Neural cell (in vitro differentiated cells): ENCODE data around the gene ZNF33B. TPM values are rescaled to one million over a fixed set of nuclear protein-coding genes. Genes with fewer than 3 reads are reported as not detected.
A peak's percentile ranks its signal among the peaks of the same experiment; 100 is the strongest.

ENCODE experiments used
- H2AFZ ChIP-seq: fragments of 200-600, 300-800 bp; sonication (generic), shearing (Covaris generic); 2 replicates; pipeline ENCODE4 v1.6.0; 2014; ENCODE audit warnings: low read depth, mild to moderate bottlenecking, antibody characterized with exemption, low read length, moderate library complexity
- H3F3A ChIP-seq: fragments of 200-600 bp; shearing (Covaris generic); 2 replicates; pipeline ENCODE4 v1.6.1; 2016; ENCODE audit warnings: mild to moderate bottlenecking, moderate library complexity, mixed read lengths, antibody characterized with exemption, low read length; ENCODE audit not compliant: insufficient read depth, poor library complexity, severe bottlenecking
- H3K27ac ChIP-seq: fragments of 200-600, 300-800 bp; sonication (generic), shearing (Covaris generic); 2 replicates; pipeline ENCODE4 v1.5.1; 2014; ENCODE audit warnings: mild to moderate bottlenecking, low read length, moderate library complexity
- H3K27me3 ChIP-seq: fragments of 300-800, 200-600 bp; sonication (generic), shearing (Covaris generic); 2 replicates; pipeline ENCODE4 v1.6.0; 2014; ENCODE audit warnings: mild to moderate bottlenecking, low read depth, low read length, moderate library complexity; ENCODE audit not compliant: insufficient read depth
- H3K36me3 ChIP-seq: fragments of 300-800, 200-600 bp; sonication (generic), shearing (Covaris generic); 2 replicates; pipeline ENCODE4 v1.5.1; 2014; ENCODE audit warnings: mild to moderate bottlenecking, antibody characterized with exemption, low read length, moderate library complexity; ENCODE audit not compliant: insufficient read depth
- H3K4me2 ChIP-seq: fragments of 300-800, 200-600 bp; sonication (generic), shearing (Covaris generic); 2 replicates; pipeline ENCODE4 v1.6.0; 2014; ENCODE audit warnings: mild to moderate bottlenecking, low read length
- H3K4me3 ChIP-seq: fragments of 300-800, 200-600 bp; sonication (generic), shearing (Covaris generic); 2 replicates; pipeline ENCODE4 v1.5.1; 2014; ENCODE audit warnings: mild to moderate bottlenecking, low read length, moderate library complexity
- H3K79me2 ChIP-seq: fragments of 200-600 bp; shearing (Covaris generic); replicated peaks from 2 replicates; pipeline ENCODE4 v1.6.0; 2014; ENCODE audit warnings: mild to moderate bottlenecking, low read length, moderate library complexity; ENCODE audit not compliant: insufficient read depth
- H3K9ac ChIP-seq: fragments of 300-800, 200-600 bp; sonication (generic), shearing (Covaris generic); 2 replicates; pipeline ENCODE4 v1.6.1; 2016; ENCODE audit warnings: mild to moderate bottlenecking, low read length, mixed read lengths
- H3K9me2 ChIP-seq: fragments of 200-600 bp; shearing (Covaris generic); 2 replicates; pipeline ENCODE4 v1.6.1; 2016; ENCODE audit warnings: mild to moderate bottlenecking, low read length, mixed read lengths; ENCODE audit not compliant: insufficient read depth
- H3K9me3 ChIP-seq: fragments of 200-600, 300-800 bp; sonication (generic), shearing (Covaris generic); 2 replicates; pipeline ENCODE4 v1.6.1; 2016; ENCODE audit warnings: mild to moderate bottlenecking, mixed run types, low read length, moderate library complexity, mixed read lengths
- H4K20me1 ChIP-seq: fragments of 200-600 bp; shearing (Covaris generic); 2 replicates; pipeline ENCODE4 v1.6.1; 2016; ENCODE audit warnings: mild to moderate bottlenecking, mixed run types; ENCODE audit not compliant: insufficient read depth
- CTCF ChIP-seq: fragments of 450-650 bp; IDR thresholded peaks from 2 replicates; pipeline ENCODE4 v1.5.1; 2014; ENCODE audit warnings: antibody characterized with exemption, mild to moderate bottlenecking, moderate library complexity; ENCODE audit not compliant: poor library complexity, severe bottlenecking
- EP300 ChIP-seq: fragments of 450-650 bp; conservative IDR thresholded peaks from 2 replicates; pipeline ENCODE4 v1.6.1; 2014; ENCODE audit warnings: antibody characterized with exemption, mild to moderate bottlenecking, moderate library complexity; ENCODE audit not compliant: poor library complexity, severe bottlenecking
- EZH2 ChIP-seq: fragments of 200-600, 300-800 bp; shearing (Covaris generic), sonication (generic); IDR thresholded peaks from 2 replicates; pipeline ENCODE4 v1.6.1; 2014; ENCODE audit warnings: antibody characterized with exemption, low read length, borderline replicate concordance, mild to moderate bottlenecking; ENCODE audit not compliant: insufficient read depth, poor library complexity, severe bottlenecking
- MXI1 ChIP-seq: fragments of 450-650 bp; conservative IDR thresholded peaks from 2 replicates; pipeline ENCODE4 v1.6.1; 2014; ENCODE audit warnings: antibody characterized with exemption, mild to moderate bottlenecking; ENCODE audit not compliant: poor library complexity, severe bottlenecking
- POLR2AphosphoS5 ChIP-seq: IDR thresholded peaks from 2 replicates; pipeline ENCODE4 v1.6.1; 2012
- RAD21 ChIP-seq: fragments of 450-650 bp; conservative IDR thresholded peaks from 2 replicates; pipeline ENCODE4 v1.6.1; 2014; ENCODE audit warnings: antibody characterized with exemption, mild to moderate bottlenecking, moderate library complexity
- REST ChIP-seq: IDR thresholded peaks from 2 replicates; pipeline ENCODE4 v1.6.1; 2012; ENCODE audit warnings: borderline replicate concordance
- SMC3 ChIP-seq: fragments of 450-650 bp; conservative IDR thresholded peaks from 2 replicates; pipeline ENCODE4 v1.6.1; 2014; ENCODE audit warnings: antibody characterized with exemption, mild to moderate bottlenecking, moderate library complexity; ENCODE audit not compliant: poor library complexity
- TAF1 ChIP-seq: IDR thresholded peaks from 2 replicates; pipeline ENCODE4 v1.6.1; 2012; ENCODE audit warnings: low read depth
- polyA plus RNA-seq: library from polyadenylated mRNA; depleted of rRNA; stranded (reverse); fragments of >200 nt; gene quantifications from 2 replicates; pipeline ENCODE4 v1.2.3, GENCODE V29; 2014

ZNF33B gene
- polyA plus RNA-seq, 1 donor from 2014 or later, result 50.0 TPM

GRCh38 chr10:42551582-42552187, 86.7 kb downstream of the ZNF33B start:
- peak overlapping the region; percentile 70 for H3K9ac ChIP-seq
- H3K36me3 ChIP-seq, result no peaks in the 10 kb centered on the region
- H3K27me3 ChIP-seq, result no peaks in the 10 kb centered on the region
- H3K9me3 ChIP-seq, result no peaks in the 10 kb centered on the region
- H2AFZ ChIP-seq, result peak overlapping the region; percentile 88
- H3K79me2 ChIP-seq, result no peaks in the 10 kb centered on the region
- H3K4me3 ChIP-seq, result peak overlapping the region; percentile 91
- peak overlapping the region; percentile 67 for H3K4me2 ChIP-seq
- no peaks in the 10 kb centered on the region for H3K9me2 ChIP-seq
- no peaks in the 10 kb centered on the region for H4K20me1 ChIP-seq
- peak overlapping the region; percentile 60 for H3K27ac ChIP-seq
- TF ChIP-seq POLR2AphosphoS5 (no peak), MXI1 (no peak), CTCF (no peak), RAD21 (no peak), EP300 (no peak), SMC3 (no peak), EZH2 (no peak), TAF1 (no peak), REST (no peak)
- H3F3A ChIP-seq, result no peaks in the 10 kb centered on the region

GRCh38 chr10:42549851-42550250, 88.5 kb downstream of the ZNF33B start:
- no peaks in the 10 kb centered on the region for H3K36me3 ChIP-seq
- no peak overlapping the region for H3K4me2 ChIP-seq
- H3F3A ChIP-seq, result no peaks in the 10 kb centered on the region
- no peaks in the 10 kb centered on the region for H3K9me3 ChIP-seq
- no peaks in the 10 kb centered on the region for H4K20me1 ChIP-seq
- no peak for TF ChIP-seq POLR2AphosphoS5
- no peak for TF ChIP-seq TAF1
- no peak for TF ChIP-seq EZH2
- no peak for TF ChIP-seq EP300
- TF ChIP-seq SMC3, result no peak
- TF ChIP-seq RAD21, result no peak
- no peak for TF ChIP-seq CTCF
- no peak for TF ChIP-seq MXI1
- no peak for TF ChIP-seq REST
- no peaks in the 10 kb centered on the region for H3K79me2 ChIP-seq
- H3K4me3 ChIP-seq, result peak overlapping the region; percentile 91
- no peaks in the 10 kb centered on the region for H3K27me3 ChIP-seq
- no peak overlapping the region for H3K9ac ChIP-seq
- H3K27ac ChIP-seq, result no peak overlapping the region
- H3K9me2 ChIP-seq, result no peaks in the 10 kb centered on the region
- H2AFZ ChIP-seq, result no peak overlapping the region
